ENCODE results near the gene CYBA. TPM values are rescaled to one million over a fixed set of nuclear protein-coding genes. Genes with fewer than 3 reads are reported as not detected.

CYBA gene
- total and polyA plus RNA-seq, 2 of the 13 experiments (the other 11 are each of a cell fraction or from before 2014, with no cell fraction given) = 196 to 250 TPM

DNA sequence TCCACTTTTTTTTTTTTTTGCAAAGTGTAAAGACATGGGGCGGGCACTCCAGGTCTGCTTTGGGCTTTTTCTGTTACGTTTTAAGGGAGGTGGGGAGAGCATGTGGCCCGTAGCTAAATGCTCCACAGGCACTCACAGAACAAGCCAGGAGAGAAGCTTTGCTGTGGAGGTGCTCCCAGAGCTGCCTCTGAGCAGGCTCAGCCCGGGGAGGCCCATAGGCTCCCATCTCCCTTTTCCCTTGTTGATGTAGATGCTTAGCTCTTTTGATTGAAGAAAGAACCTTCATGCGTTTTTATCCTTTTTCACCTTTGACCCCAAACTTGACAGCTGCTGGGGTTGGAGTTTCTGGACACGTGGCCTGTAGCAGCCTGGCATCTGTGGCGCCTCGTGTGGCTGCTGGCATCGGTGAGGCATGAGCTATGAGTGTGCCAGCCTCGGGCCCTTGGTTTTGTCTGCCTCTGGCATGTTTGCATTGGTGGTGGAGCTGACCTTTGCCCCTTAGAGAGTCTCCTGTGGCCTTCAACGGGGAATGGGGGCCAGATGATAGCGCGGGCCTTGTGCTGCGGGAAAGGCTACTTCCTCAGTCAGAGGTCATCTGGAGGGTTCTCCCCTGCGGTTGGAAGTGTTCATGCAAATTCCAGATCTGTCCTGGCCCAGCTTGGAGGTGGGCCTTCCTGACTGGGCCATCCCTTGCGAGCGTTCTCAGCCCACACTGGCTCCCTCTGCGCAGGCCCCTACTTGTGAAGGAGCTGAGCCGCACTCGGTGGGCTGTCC is 32.5 kb downstream of the CYBA start (continued):
- TF ChIP-seq SP1 (IDR thresholded peaks at IDR 0.05) (no peak), SP1 (CRISPR knock-in tag; IDR thresholded peaks at IDR 0.05) (no peak), ZNF547 (CRISPR knock-in tag; IDR thresholded peaks at IDR 0.05) (no peak; the same call in 1 of the 2 replicates), ZNF460 (CRISPR knock-in tag; IDR thresholded peaks at IDR 0.05; ENCODE audit: borderline replicate concordance) (no peak), ZNF556 (CRISPR knock-in tag; IDR thresholded peaks at IDR 0.05; ENCODE audit: borderline replicate concordance) (no peak), AKAP8 (CRISPR knock-in tag; IDR thresholded peaks at IDR 0.05) (peak; percentile 58; the same call in 1 of the 2 replicates), ZNF761 (CRISPR knock-in tag; conservative IDR thresholded peaks at IDR 0.05) (no peak), KLF16 (CRISPR knock-in tag; IDR thresholded peaks at IDR 0.05) (no peak), ZNF503 (CRISPR knock-in tag; IDR thresholded peaks at IDR 0.05) (peak; percentile 80; the same call in 1 of the 2 replicates), STAT6 (CRISPR knock-in tag; IDR thresholded peaks at IDR 0.05; ENCODE audit: borderline replicate concordance) (no peak), EEA1 (CRISPR knock-in tag; IDR thresholded peaks at IDR 0.05; ENCODE audit: borderline replicate concordance) (no peak), MLLT10 (CRISPR knock-in tag; IDR thresholded peaks at IDR 0.05) (no peak), ADNP (CRISPR knock-in tag; IDR thresholded peaks at IDR 0.05) (no peak), ZBTB38 (CRISPR knock-in tag; IDR thresholded peaks at IDR 0.05) (peak; percentile 93)
- TF ChIP-seq, protein P1, sequence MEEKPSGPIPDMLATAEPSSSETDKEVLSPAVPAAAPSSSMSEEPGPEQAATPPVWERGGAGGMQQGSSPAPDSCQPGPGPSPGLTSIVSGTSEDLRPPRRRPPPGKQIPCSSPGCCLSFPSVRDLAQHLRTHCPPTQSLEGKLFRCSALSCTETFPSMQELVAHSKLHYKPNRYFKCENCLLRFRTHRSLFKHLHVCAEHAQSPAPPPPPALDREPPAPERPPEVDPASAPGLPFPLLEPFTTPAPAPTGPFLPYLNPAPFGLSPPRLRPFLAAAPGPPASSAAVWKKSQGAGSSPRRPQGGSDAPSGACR (CRISPR knock-in tag; IDR thresholded peaks at IDR 0.05) = no peak
- TF ChIP-seq, protein P2, sequence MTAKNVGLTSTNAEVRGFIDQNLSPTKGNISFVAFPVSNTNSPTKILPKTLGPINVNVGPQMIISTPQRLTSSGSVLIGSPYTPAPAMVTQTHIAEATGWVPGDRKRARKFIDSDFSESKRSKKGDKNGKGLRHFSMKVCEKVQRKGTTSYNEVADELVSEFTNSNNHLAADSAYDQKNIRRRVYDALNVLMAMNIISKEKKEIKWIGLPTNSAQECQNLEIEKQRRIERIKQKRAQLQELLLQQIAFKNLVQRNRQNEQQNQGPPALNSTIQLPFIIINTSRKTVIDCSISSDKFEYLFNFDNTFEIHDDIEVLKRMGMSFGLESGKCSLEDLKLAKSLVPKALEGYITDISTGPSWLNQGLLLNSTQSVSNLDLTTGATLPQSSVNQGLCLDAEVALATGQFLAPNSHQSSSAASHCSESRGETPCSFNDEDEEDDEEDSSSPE (CRISPR knock-in tag; IDR thresholded peaks at IDR 0.05) = peak; percentile 66
- TF ChIP-seq, protein P3, sequence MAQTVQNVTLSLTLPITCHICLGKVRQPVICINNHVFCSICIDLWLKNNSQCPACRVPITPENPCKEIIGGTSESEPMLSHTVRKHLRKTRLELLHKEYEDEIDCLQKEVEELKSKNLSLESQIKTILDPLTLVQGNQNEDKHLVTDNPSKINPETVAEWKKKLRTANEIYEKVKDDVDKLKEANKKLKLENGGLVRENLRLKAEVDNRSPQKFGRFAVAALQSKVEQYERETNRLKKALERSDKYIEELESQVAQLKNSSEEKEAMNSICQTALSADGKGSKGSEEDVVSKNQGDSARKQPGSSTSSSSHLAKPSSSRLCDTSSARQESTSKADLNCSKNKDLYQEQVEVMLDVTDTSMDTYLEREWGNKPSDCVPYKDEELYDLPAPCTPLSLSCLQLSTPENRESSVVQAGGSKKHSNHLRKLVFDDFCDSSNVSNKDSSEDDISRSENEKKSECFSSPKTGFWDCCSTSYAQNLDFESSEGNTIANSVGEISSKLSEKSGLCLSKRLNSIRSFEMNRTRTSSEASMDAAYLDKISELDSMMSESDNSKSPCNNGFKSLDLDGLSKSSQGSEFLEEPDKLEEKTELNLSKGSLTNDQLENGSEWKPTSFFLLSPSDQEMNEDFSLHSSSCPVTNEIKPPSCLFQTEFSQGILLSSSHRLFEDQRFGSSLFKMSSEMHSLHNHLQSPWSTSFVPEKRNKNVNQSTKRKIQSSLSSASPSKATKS (CRISPR knock-in tag; IDR thresholded peaks at IDR 0.05) = no peak
- TF ChIP-seq, protein P4, sequence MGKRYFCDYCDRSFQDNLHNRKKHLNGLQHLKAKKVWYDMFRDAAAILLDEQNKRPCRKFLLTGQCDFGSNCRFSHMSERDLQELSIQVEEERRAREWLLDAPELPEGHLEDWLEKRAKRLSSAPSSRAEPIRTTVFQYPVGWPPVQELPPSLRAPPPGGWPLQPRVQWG (CRISPR knock-in tag; IDR thresholded peaks at IDR 0.05; ENCODE audit: borderline replicate concordance, low read depth) = no peak
- TF ChIP-seq, protein P5, sequence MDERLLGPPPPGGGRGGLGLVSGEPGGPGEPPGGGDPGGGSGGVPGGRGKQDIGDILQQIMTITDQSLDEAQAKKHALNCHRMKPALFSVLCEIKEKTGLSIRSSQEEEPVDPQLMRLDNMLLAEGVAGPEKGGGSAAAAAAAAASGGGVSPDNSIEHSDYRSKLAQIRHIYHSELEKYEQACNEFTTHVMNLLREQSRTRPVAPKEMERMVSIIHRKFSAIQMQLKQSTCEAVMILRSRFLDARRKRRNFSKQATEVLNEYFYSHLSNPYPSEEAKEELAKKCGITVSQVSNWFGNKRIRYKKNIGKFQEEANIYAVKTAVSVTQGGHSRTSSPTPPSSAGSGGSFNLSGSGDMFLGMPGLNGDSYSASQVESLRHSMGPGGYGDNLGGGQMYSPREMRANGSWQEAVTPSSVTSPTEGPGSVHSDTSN (CRISPR knock-in tag; IDR thresholded peaks at IDR 0.05) = no peak
